H1 (cell line): Measurements from ENCODE around the gene KIF3B. TPM values are rescaled to one million over a fixed set of nuclear protein-coding genes. Genes with fewer than 3 reads are reported as not detected.
A peak's percentile ranks its signal among the peaks of the same experiment; 100 is the strongest.

Experiments used
- CTCF ChIA-PET: fragments of 300-600 bp; sonication (Branson Sonifier 250); formaldehyde crosslinking; loops from one replicate; lab custom pipeline; 2021; ENCODE audit not compliant: partially characterized antibody; lab: Charles Lee
- POLR2A ChIA-PET: fragments of 300-600 bp; sonication (Branson Sonifier 250); formaldehyde crosslinking; loops from one replicate; lab custom pipeline; 2021; ENCODE audit warnings: inconsistent platforms; ENCODE audit not compliant: partially characterized antibody; lab: Charles Lee
- DNase-seq, 2 experiments: peaks; one replicate each; pipeline versions ENCODE4 v3.0.0 to v3.0.0-alpha.2; 2010 to 2022; ENCODE audit warnings: low spot score in 2 of 2, low read depth in 1 of 2, mixed read lengths in 1 of 2
- FAIRE-seq: peaks from 2 replicates; lab custom pipeline; 2011; peaks lifted over from hg19 to GRCh38; lab: Jason Lieb, UNC
- H2AFZ ChIP-seq: 2 replicates; pipeline ENCODE4 v1.8.1; 2012; ENCODE audit warnings: low read length, inconsistent platforms
- H2AK5ac ChIP-seq: 2 replicates; pipeline ENCODE4 v1.6.1; 2013; ENCODE audit warnings: low read depth, low read length
- H2BK120ac ChIP-seq: replicated peaks from 2 replicates; pipeline ENCODE3; 2013; ENCODE audit warnings: low read depth, low read length, inconsistent platforms
- H2BK12ac ChIP-seq: 2 replicates; pipeline ENCODE4 v1.6.1; 2013; ENCODE audit warnings: low read depth, low read length
- H2BK15ac ChIP-seq: 2 replicates; pipeline ENCODE4 v1.6.1; 2013; ENCODE audit warnings: low read length
- H2BK20ac ChIP-seq: 2 replicates; pipeline ENCODE4 v1.6.1; 2013; ENCODE audit warnings: low read length
- H2BK5ac ChIP-seq: 2 replicates; pipeline ENCODE4 v1.6.1; 2013; ENCODE audit warnings: low read depth, low read length
- H3K14ac ChIP-seq: 2 replicates; pipeline ENCODE4 v1.6.1; 2013; ENCODE audit warnings: inconsistent platforms; ENCODE audit not compliant: insufficient read length
- H3K18ac ChIP-seq: 2 replicates; pipeline ENCODE4 v1.6.1; 2013; ENCODE audit warnings: low read length; ENCODE audit errors: extremely low read depth
- H3K23ac ChIP-seq: 2 replicates; pipeline ENCODE4 v1.6.1; 2013; ENCODE audit warnings: inconsistent platforms; ENCODE audit not compliant: insufficient read length
- H3K23me2 ChIP-seq: 2 replicates; pipeline ENCODE4 v1.6.1; 2013; ENCODE audit warnings: low read depth, low read length
- H3K27ac ChIP-seq: 2 replicates; pipeline ENCODE4 v1.6.1; 2011; ENCODE audit warnings: low read depth, low read length, inconsistent platforms
- H3K27me3 ChIP-seq, 4 experiments: replicated peaks in 1 of 4; 1 replicate in 1 of 4; 2 replicates in 3 of 4; pipeline versions ENCODE4 v1.6.1 to v1.8.1; 2011 to 2013; ENCODE audit warnings: low read length in 3 of 4, mild to moderate bottlenecking in 3 of 4, inconsistent platforms in 2 of 4, mixed read lengths in 2 of 4, moderate library complexity in 1 of 4; ENCODE audit not compliant: control insufficient read depth in 3 of 4, insufficient read depth in 3 of 4; ENCODE audit errors: extremely low read depth in 1 of 4
- H3K36me3 ChIP-seq, 4 experiments: 2 replicates each; pipeline versions ENCODE4 v1.6.1 to v1.8.1; 2011 to 2013; ENCODE audit warnings: mild to moderate bottlenecking in 4 of 4, low read length in 3 of 4, moderate library complexity in 2 of 4, control low read depth in 1 of 4, inconsistent platforms in 1 of 4; ENCODE audit not compliant: insufficient read depth in 4 of 4, control insufficient read depth in 2 of 4
- H3K4ac ChIP-seq: replicated peaks from 2 replicates; pipeline ENCODE3; 2013; ENCODE audit warnings: low read length, low read depth, mixed read lengths, inconsistent platforms; ENCODE audit not compliant: insufficient read length
- H3K4me1 ChIP-seq, 4 experiments: replicated peaks in 1 of 4; 1 replicate in 1 of 4; 2 replicates in 3 of 4; pipeline versions ENCODE4 v1.6.1 to v1.8.1; 2011 to 2013; ENCODE audit warnings: low read length in 3 of 4, inconsistent platforms in 2 of 4, mixed read lengths in 1 of 4; ENCODE audit not compliant: insufficient read depth in 4 of 4, control insufficient read depth in 3 of 4
- H3K4me2 ChIP-seq, 2 experiments: 2 replicates each; pipeline versions ENCODE4 v1.6.1 to v1.8.1; 2011 to 2013; ENCODE audit warnings: low read depth in 2 of 2, low read length in 2 of 2, control low read depth in 1 of 2, inconsistent platforms in 1 of 2, mild to moderate bottlenecking in 1 of 2; ENCODE audit not compliant: insufficient read depth in 1 of 2
- H3K4me3 ChIP-seq, 4 experiments: fragments of 200-600, 300-600 bp in 1 of 4; sonication (generic), shearing (Covaris generic), sonication (Bioruptor Twin) in 1 of 4; 2 replicates each; pipeline versions ENCODE4 v1.5.1 to v1.8.1; 2011 to 2016; ENCODE audit warnings: low read length in 4 of 4, low read depth in 3 of 4, control low read depth in 2 of 4, inconsistent platforms in 2 of 4, mild to moderate bottlenecking in 2 of 4, mixed read lengths in 1 of 4, moderate library complexity in 1 of 4; ENCODE audit not compliant: insufficient read depth in 2 of 4; ENCODE audit errors: extremely low read depth in 1 of 4
- H3K56ac ChIP-seq: replicated peaks from 2 replicates; pipeline ENCODE3; 2013; ENCODE audit warnings: low read depth, mild to moderate bottlenecking, mixed read lengths, low read length, inconsistent platforms; ENCODE audit not compliant: insufficient read length
- H3K79me1 ChIP-seq: 2 replicates; pipeline ENCODE4 v1.6.1; 2013; ENCODE audit warnings: low read depth, low read length, control low read depth
- H3K79me2 ChIP-seq, 2 experiments: 2 replicates each; pipeline versions ENCODE4 v1.6.1 to v1.8.1; 2012 to 2013; ENCODE audit warnings: low read length in 2 of 2, mild to moderate bottlenecking in 2 of 2, inconsistent platforms in 1 of 2; ENCODE audit not compliant: insufficient read depth in 2 of 2, control insufficient read depth in 1 of 2
- H3K9ac ChIP-seq, 4 experiments: replicated peaks in 1 of 4; 1 replicate in 1 of 4; 2 replicates in 3 of 4; pipeline versions ENCODE4 v1.6.1 to v1.8.1; 2011 to 2013; ENCODE audit warnings: low read depth in 3 of 4, low read length in 3 of 4, control low read depth in 2 of 4, mild to moderate bottlenecking in 2 of 4, moderate library complexity in 2 of 4, inconsistent platforms in 1 of 4; ENCODE audit errors: extremely low read depth in 1 of 4
- H3K9me3 ChIP-seq, 2 experiments: 2 replicates each; pipeline versions ENCODE4 v1.6.1 to v1.8.1; 2012 to 2013; ENCODE audit warnings: mild to moderate bottlenecking in 2 of 2, moderate library complexity in 2 of 2, control low read depth in 1 of 2, inconsistent platforms in 1 of 2, low read depth in 1 of 2, low read length in 1 of 2, mixed read lengths in 1 of 2; ENCODE audit not compliant: insufficient read depth in 2 of 2
- H4K20me1 ChIP-seq, 2 experiments: replicated peaks in 1 of 2; 2 replicates each; pipeline versions ENCODE3 to v1.8.1; 2011 to 2013; ENCODE audit warnings: inconsistent platforms in 2 of 2, low read length in 2 of 2, mild to moderate bottlenecking in 1 of 2; ENCODE audit not compliant: insufficient read depth in 2 of 2, control insufficient read depth in 1 of 2
- H4K5ac ChIP-seq: 2 replicates; pipeline ENCODE4 v1.6.1; 2013; ENCODE audit warnings: low read length, low read depth, mixed read lengths, inconsistent platforms; ENCODE audit not compliant: insufficient read length
- H4K8ac ChIP-seq: 2 replicates; pipeline ENCODE4 v1.8.0; 2013; ENCODE audit warnings: mild to moderate bottlenecking, moderate library complexity, low read length, inconsistent platforms; ENCODE audit not compliant: insufficient read depth; ENCODE audit errors: extremely low read depth
- H4K91ac ChIP-seq: replicated peaks from 2 replicates; pipeline ENCODE3; 2013; ENCODE audit warnings: low read length, mixed read lengths, inconsistent platforms; ENCODE audit not compliant: insufficient read length
- BACH1 ChIP-seq: IDR thresholded peaks from 2 replicates; pipeline ENCODE4 v1.6.1; 2012; ENCODE audit warnings: low read length, improper control_type of control experiment
- BRCA1 ChIP-seq: IDR thresholded peaks from 2 replicates; pipeline ENCODE4 v1.6.1; 2012; ENCODE audit warnings: low read depth, low read length, improper control_type of control experiment
- KDM4A ChIP-seq: IDR thresholded peaks from one replicate; pipeline ENCODE4 v1.7.1; 2012; ENCODE audit warnings: low read depth, mild to moderate bottlenecking, moderate library complexity, low read length, inconsistent platforms; ENCODE audit not compliant: severe bottlenecking
- POLR2A ChIP-seq, 2 experiments: IDR thresholded peaks; 1 replicate in 1 of 2; 2 replicates in 1 of 2; pipeline ENCODE4 v1.6.1; 2011; ENCODE audit warnings: low read depth in 2 of 2, low read length in 2 of 2, mild to moderate bottlenecking in 2 of 2; ENCODE audit errors: control extremely low read depth in 1 of 2
- POLR2AphosphoS5 ChIP-seq: IDR thresholded peaks from 2 replicates; pipeline ENCODE4 v1.6.1; 2011; ENCODE audit warnings: low read depth, low read length
- RAD21 ChIP-seq, 2 experiments: IDR thresholded peaks in 1 of 2; conservative IDR thresholded peaks in 1 of 2; 2 replicates each; pipeline ENCODE4 v1.6.1; 2011; ENCODE audit warnings: low read depth in 2 of 2, low read length in 2 of 2, improper control_type of control experiment in 1 of 2, inconsistent platforms in 1 of 2, mild to moderate bottlenecking in 1 of 2, moderate library complexity in 1 of 2
- RNF2 ChIP-seq: fragments of 200-900, 300-1000 bp; sonication (generic); IDR thresholded peaks from 2 replicates; pipeline ENCODE4 v1.7.1; 2016; ENCODE audit warnings: borderline replicate concordance, low read depth, mild to moderate bottlenecking, antibody characterized with exemption, low read length; ENCODE audit not compliant: poor library complexity, severe bottlenecking; ENCODE audit errors: missing control alignments
- SIX5 ChIP-seq: IDR thresholded peaks from 2 replicates; pipeline ENCODE4 v1.6.1; 2011; ENCODE audit warnings: mild to moderate bottlenecking, low read depth, low read length
- TEAD4 ChIP-seq: IDR thresholded peaks from 2 replicates; pipeline ENCODE4 v1.6.1; 2012; ENCODE audit warnings: low read depth, low read length, inconsistent platforms, mixed read lengths
- WGBS, 2 experiments: shearing (Covaris generic) in 1 of 2; methylation state at CpG; one replicate each; pipeline versions ENCODE4 v1.1.6 to v1.1.7; 2013 to 2015; ENCODE audit warnings: low lambda C conversion rate in 2 of 2, mixed read lengths in 2 of 2, inconsistent platforms in 1 of 2, low coverage in 1 of 2, missing lambda C conversion rate in 1 of 2; ENCODE audit not compliant: insufficient replicate concordance in 2 of 2, insufficient coverage in 1 of 2, insufficient read length in 1 of 2; ENCODE audit errors: extremely low coverage in 1 of 2, missing lambda C conversion rate in 1 of 2; 5-methylcytosine and 5-hydroxymethylcytosine counted together
- polyA plus RNA-seq, 7 experiments: library from polyadenylated mRNA; depleted of rRNA in 3 of 7; stranded (reverse) in 5 of 7; unstranded in 2 of 7; fragments of >200 nt in 5 of 7; fragments of 200-250 nt in 2 of 7; gene quantifications; 1 replicate in 5 of 7; 2 replicates in 1 of 7; 4 replicates in 1 of 7; pipeline versions ENCODE4 v1.2.1 to v1.2.3, GENCODE V29; 2011 to 2013; ENCODE audit warnings: missing spikeins in 2 of 7, mixed read lengths in 2 of 7
- total RNA-seq: library from RNA; stranded (reverse); fragmentation: NEBNext Ultra II Directional; extraction: Animal tissue kit (Norgen Biotek cat#: 25700); gene quantifications from 2 replicates; pipeline ENCODE4 v1.2.1, GENCODE V29; 2021

Gene KIF3B
- total and polyA plus RNA-seq, 2 of the 8 experiments (the other 6 are each of a cell fraction or from before 2014, with no cell fraction given): 10.1 to 22.4 TPM

- Histone ChIP-seq H2BK20ac (no peak overlapping the region), H2BK5ac (no peak overlapping the region), H3K18ac (no peak overlapping the region), H2AFZ (no peak overlapping the region), H4K8ac (no peak overlapping the region), H3K4me1 (peaks cover 0 to 7% (median 4%) of the 10 kb centered on the region in 4 experiments; a peak in 4 of 7 replicates), H4K91ac (no peak overlapping the region), H4K5ac (no peak overlapping the region), H3K9me3 (no peaks in the 10 kb centered on the region; a peak in 1 of 4 replicates), H3K79me1 (no peaks in the 10 kb centered on the region), H2AK5ac (no peak overlapping the region), H3K9ac (no peak overlapping the region), H3K27me3 (no peaks in the 10 kb centered on the region), H3K79me2 (no peaks in the 10 kb centered on the region), H3K4ac (no peak overlapping the region), H2BK15ac (no peak overlapping the region), H2BK120ac (no peak overlapping the region), H3K27ac (no peak overlapping the region), H3K23ac (no peak overlapping the region), H4K20me1 (peaks cover 0 to 1% of the 10 kb centered on the region in 2 experiments), H3K4me2 (no peak overlapping the region), H3K56ac (no peak overlapping the region), H3K14ac (no peak overlapping the region), H3K4me3 (no peak overlapping the region), H3K36me3 (peaks cover 3 to 17% (median 12%) of the 10 kb centered on the region in 4 experiments; a peak in 6 of 8 replicates), H2BK12ac (no peak overlapping the region), H3K23me2 (no peaks in the 10 kb centered on the region)
- FAIRE-seq (no peak), DNase-seq (no peak)
- ChIA-PET POLR2A (interaction anchor here (1.2 to 3.2 kb wide), 2 partner anchors 8 to 21 kb away, joined by 3 to 13 read pairs; no protein-coding TSS in a partner anchor), CTCF (no interaction called here)
- WGBS, 2 experiments: 90% methylated on average over 9 of the region's 9 CpGs; no CpG with 5 or more reads in 1 of the 2 experiments
- no peak for TF ChIP-seq RAD21 (IDR thresholded peaks at IDR 0.05 in 1 of 2, conservative IDR thresholded peaks at IDR 0.05 in 1 of 2; ENCODE audit: low read depth in 2 of 2, low read length in 2 of 2)
- 0 out of 3 replicates have a peak, but pooled peaks of 1 of the 2 experiments have one; percentile 31 for TF ChIP-seq POLR2A (IDR thresholded peaks at IDR 0.05; ENCODE audit: control extremely low read depth in 1 of 2, low read depth in 2 of 2, low read length in 2 of 2)
- no peak for TF ChIP-seq BACH1
- TF ChIP-seq BRCA1: no peak
- peak; percentile 40; the same call in 1 of the 2 replicates for TF ChIP-seq POLR2AphosphoS5
- TF ChIP-seq TEAD4: no peak
- TF ChIP-seq KDM4A: no peak
- TF ChIP-seq SIX5: no peak
- TF ChIP-seq RNF2: no peak
Observed at GRCh38 chr20:32238483-32239425, 38.7 kb upstream of the KIF3B start.
